ENCODE measurements around the gene LSAMP. TPM values are rescaled to one million over a fixed set of nuclear protein-coding genes. Genes with fewer than 3 reads are reported as not detected.

The LSAMP gene
- total and polyA plus RNA-seq, 2 of the 8 experiments (the other 6 are each of a cell fraction or from before 2014, with no cell fraction given): 1.8 to 5.7 TPM

DNA sequence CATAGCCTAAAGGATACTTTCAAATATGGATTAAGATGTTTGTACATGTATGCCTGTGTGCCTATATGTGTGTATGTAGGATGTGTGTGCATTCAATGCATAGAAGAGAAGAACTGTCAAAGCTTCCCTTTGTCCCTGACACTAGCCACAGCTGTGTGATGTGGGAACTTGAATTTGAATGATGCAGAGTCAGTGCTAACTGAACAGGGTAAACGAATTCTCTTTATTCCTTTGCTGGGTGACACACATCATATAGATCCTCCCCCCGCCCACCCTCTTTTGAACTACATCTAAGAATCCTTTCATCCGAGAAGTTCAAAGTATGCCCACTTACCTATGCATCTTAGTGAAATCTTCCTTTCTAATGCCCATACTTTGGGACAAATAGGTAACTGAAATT lies 593.7 kb downstream of the LSAMP start:
- POLR2A ChIA-PET (ENCODE audit: partially characterized antibody): no interaction called here
- no peaks in the 10 kb centered on the region for H4K20me1 ChIP-seq (replicated peaks in 1 of 2; ENCODE audit: control insufficient read depth in 1 of 2, insufficient read depth in 2 of 2, low read length in 2 of 2)
- TF ChIP-seq POLR2AphosphoS5 (IDR thresholded peaks at IDR 0.05; ENCODE audit: low read depth, low read length) (no peak), SP4 (IDR thresholded peaks at IDR 0.05; ENCODE audit: low read length) (no peak), EZH2 (IDR thresholded peaks at IDR 0.05; ENCODE audit: low read depth, low read length, severe bottlenecking) (no peak), BCL11A (IDR thresholded peaks at IDR 0.05; ENCODE audit: low read depth in 2 of 2, low read length in 2 of 2) (no peak), CTBP2 (IDR thresholded peaks at IDR 0.05; ENCODE audit: borderline replicate concordance, insufficient read depth, insufficient read length, low read length) (no peak), RNF2 (IDR thresholded peaks at IDR 0.05; ENCODE audit: borderline replicate concordance, low read depth, low read length, missing control alignments, poor library complexity, severe bottlenecking) (no peak), EP300 (IDR thresholded peaks at IDR 0.05; ENCODE audit: borderline replicate concordance in 1 of 2, low read depth in 2 of 2, low read length in 2 of 2) (no peak), PHF8 (conservative IDR thresholded peaks at IDR 0.05; ENCODE audit: low read depth, low read length) (no peak), SRF (IDR thresholded peaks at IDR 0.05; ENCODE audit: low read depth, low read length) (no peak), RAD21 (IDR thresholded peaks at IDR 0.05 in 1 of 2, conservative IDR thresholded peaks at IDR 0.05 in 1 of 2; ENCODE audit: low read depth in 2 of 2, low read length in 2 of 2) (no peak)
- TF ChIP-seq, protein P1, sequence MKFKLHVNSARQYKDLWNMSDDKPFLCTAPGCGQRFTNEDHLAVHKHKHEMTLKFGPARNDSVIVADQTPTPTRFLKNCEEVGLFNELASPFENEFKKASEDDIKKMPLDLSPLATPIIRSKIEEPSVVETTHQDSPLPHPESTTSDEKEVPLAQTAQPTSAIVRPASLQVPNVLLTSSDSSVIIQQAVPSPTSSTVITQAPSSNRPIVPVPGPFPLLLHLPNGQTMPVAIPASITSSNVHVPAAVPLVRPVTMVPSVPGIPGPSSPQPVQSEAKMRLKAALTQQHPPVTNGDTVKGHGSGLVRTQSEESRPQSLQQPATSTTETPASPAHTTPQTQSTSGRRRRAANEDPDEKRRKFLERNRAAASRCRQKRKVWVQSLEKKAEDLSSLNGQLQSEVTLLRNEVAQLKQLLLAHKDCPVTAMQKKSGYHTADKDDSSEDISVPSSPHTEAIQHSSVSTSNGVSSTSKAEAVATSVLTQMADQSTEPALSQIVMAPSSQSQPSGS (IDR thresholded peaks at IDR 0.05; ENCODE audit: low read length): no peak

More for the DNA sequence above, 593.7 kb downstream of the LSAMP start:
- WGBS, 2 experiments (ENCODE audit: extremely low coverage in 1 of 2, insufficient coverage in 1 of 2, insufficient read length in 1 of 2, insufficient replicate concordance in 2 of 2, low coverage in 1 of 2, low lambda C conversion rate in 2 of 2, missing lambda C conversion rate in 1 of 2): 94% methylated on average over 3 of the region's 3 CpGs; no CpG with 5 or more reads in 1 of the 2 experiments
- Histone ChIP-seq H3K9me3 (ENCODE audit: insufficient read depth in 2 of 2, low read depth in 1 of 2, low read length in 1 of 2) (no peaks in the 10 kb centered on the region), H3K23ac (ENCODE audit: insufficient read length) (no peak overlapping the region), H3K56ac (replicated peaks; ENCODE audit: insufficient read length, low read depth, low read length) (no peak overlapping the region), H4K5ac (ENCODE audit: insufficient read length, low read depth, low read length) (no peak overlapping the region), H3K4ac (replicated peaks; ENCODE audit: insufficient read length, low read depth, low read length) (no peak overlapping the region), H2BK12ac (ENCODE audit: low read depth, low read length) (no peak overlapping the region), H2AK5ac (ENCODE audit: low read depth, low read length) (no peak overlapping the region), H3K23me2 (ENCODE audit: low read depth, low read length) (no peaks in the 10 kb centered on the region), H2BK5ac (ENCODE audit: low read depth, low read length) (no peak overlapping the region), H3K79me1 (ENCODE audit: low read depth, low read length) (no peaks in the 10 kb centered on the region), H3K18ac (ENCODE audit: extremely low read depth, low read length) (no peak overlapping the region), H3K4me3 (ENCODE audit: extremely low read depth in 1 of 4, insufficient read depth in 2 of 4, low read depth in 3 of 4, low read length in 4 of 4) (no peak overlapping the region), H3K14ac (ENCODE audit: insufficient read length) (no peak overlapping the region), H3K4me1 (replicated peaks in 1 of 4; ENCODE audit: control insufficient read depth in 3 of 4, insufficient read depth in 4 of 4, low read length in 3 of 4) (peaks cover 0 to 5% (median 0%) of the 10 kb centered on the region in 4 experiments; a peak in 1 of 7 replicates), H3K27me3 (replicated peaks in 1 of 4; ENCODE audit: control insufficient read depth in 3 of 4, extremely low read depth in 1 of 4, insufficient read depth in 3 of 4, low read length in 3 of 4) (no peaks in the 10 kb centered on the region), H3K36me3 (ENCODE audit: control insufficient read depth in 2 of 4, insufficient read depth in 4 of 4, low read length in 3 of 4) (no peaks in the 10 kb centered on the region), H4K8ac (ENCODE audit: extremely low read depth, insufficient read depth, low read length) (no peak overlapping the region), H3K27ac (ENCODE audit: low read depth, low read length) (no peak overlapping the region), H2AFZ (ENCODE audit: low read length) (no peak overlapping the region), H2BK15ac (ENCODE audit: low read length) (no peak overlapping the region), H4K91ac (replicated peaks; ENCODE audit: insufficient read length, low read length) (no peak overlapping the region), H2BK20ac (ENCODE audit: low read length) (no peak overlapping the region), H3K79me2 (ENCODE audit: control insufficient read depth in 1 of 2, insufficient read depth in 2 of 2, low read length in 2 of 2) (no peaks in the 10 kb centered on the region), H3K9ac (replicated peaks in 1 of 4; ENCODE audit: extremely low read depth in 1 of 4, low read depth in 3 of 4, low read length in 3 of 4) (no peak overlapping the region), H2BK120ac (replicated peaks; ENCODE audit: low read depth, low read length) (no peak overlapping the region), H3K4me2 (ENCODE audit: insufficient read depth in 1 of 2, low read depth in 2 of 2, low read length in 2 of 2) (no peak overlapping the region)
- CTCF ChIA-PET (ENCODE audit: partially characterized antibody): interaction anchor here (0.6 kb wide), 1 partner anchor 8 kb away, joined by 5 read pairs; no protein-coding TSS in a partner anchor
- no peak for DNase-seq (ENCODE audit: low read depth in 1 of 2, low spot score in 2 of 2)
- no peak for FAIRE-seq

Measured in H1 (cell line).